ENCODE results near the gene TBX15.

Gene TBX15

GRCh38 chr1:118861216-118861615 is 126.9 kb downstream of the TBX15 start:
- TF ChIP-seq EZH2 (optimal IDR thresholded peaks at IDR 0.05; ENCODE audit: low read depth, low read length) (no peak), EZH2phosphoT487 (IDR thresholded peaks at IDR 0.05; ENCODE audit: low read length) (no peak)
- TF ChIP-seq, protein P1, sequence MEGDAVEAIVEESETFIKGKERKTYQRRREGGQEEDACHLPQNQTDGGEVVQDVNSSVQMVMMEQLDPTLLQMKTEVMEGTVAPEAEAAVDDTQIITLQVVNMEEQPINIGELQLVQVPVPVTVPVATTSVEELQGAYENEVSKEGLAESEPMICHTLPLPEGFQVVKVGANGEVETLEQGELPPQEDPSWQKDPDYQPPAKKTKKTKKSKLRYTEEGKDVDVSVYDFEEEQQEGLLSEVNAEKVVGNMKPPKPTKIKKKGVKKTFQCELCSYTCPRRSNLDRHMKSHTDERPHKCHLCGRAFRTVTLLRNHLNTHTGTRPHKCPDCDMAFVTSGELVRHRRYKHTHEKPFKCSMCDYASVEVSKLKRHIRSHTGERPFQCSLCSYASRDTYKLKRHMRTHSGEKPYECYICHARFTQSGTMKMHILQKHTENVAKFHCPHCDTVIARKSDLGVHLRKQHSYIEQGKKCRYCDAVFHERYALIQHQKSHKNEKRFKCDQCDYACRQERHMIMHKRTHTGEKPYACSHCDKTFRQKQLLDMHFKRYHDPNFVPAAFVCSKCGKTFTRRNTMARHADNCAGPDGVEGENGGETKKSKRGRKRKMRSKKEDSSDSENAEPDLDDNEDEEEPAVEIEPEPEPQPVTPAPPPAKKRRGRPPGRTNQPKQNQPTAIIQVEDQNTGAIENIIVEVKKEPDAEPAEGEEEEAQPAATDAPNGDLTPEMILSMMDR (IDR thresholded peaks at IDR 0.05; ENCODE audit: low read length) = no peak
- H3K79me2 ChIP-seq (ENCODE audit: low read length) = no peaks in the 10 kb centered on the region
- no peak for DNase-seq
- H3K4me2 ChIP-seq (ENCODE audit: low read depth, low read length) = no peak overlapping the region
- no peak overlapping the region for H3K27ac ChIP-seq (ENCODE audit: low read length)
- no peak overlapping the region for H2AFZ ChIP-seq (ENCODE audit: low read length)
- H4K20me1 ChIP-seq (ENCODE audit: insufficient read depth, low read length) = no peaks in the 10 kb centered on the region
- H3K27me3 ChIP-seq (replicated peaks; ENCODE audit: insufficient read depth, low read length) = no peaks in the 10 kb centered on the region
- no peak overlapping the region for H3K4me3 ChIP-seq (ENCODE audit: low read length)
- H3K36me3 ChIP-seq (replicated peaks; ENCODE audit: insufficient read depth, low read length) = no peaks in the 10 kb centered on the region
- no peaks in the 10 kb centered on the region for H3K9me2 ChIP-seq (replicated peaks; ENCODE audit: insufficient read depth, low read length)
- no peaks in the 10 kb centered on the region for H3F3A ChIP-seq (ENCODE audit: insufficient read depth, low read length)
- H3K9me3 ChIP-seq (replicated peaks; ENCODE audit: insufficient read depth, low read length) = no peaks in the 10 kb centered on the region
- H3K4me1 ChIP-seq (ENCODE audit: low read length) = no peaks in the 10 kb centered on the region
- H3K9ac ChIP-seq (ENCODE audit: low read length) = no peak overlapping the region

GRCh38 chr1:118859999-118860398 is 128.1 kb downstream of the TBX15 start:
- H3K79me2 ChIP-seq (ENCODE audit: low read length) = no peaks in the 10 kb centered on the region
- no peaks in the 10 kb centered on the region for H3K9me2 ChIP-seq (replicated peaks; ENCODE audit: insufficient read depth, low read length)
- no peak overlapping the region for H3K9ac ChIP-seq (ENCODE audit: low read length)
- H3K4me3 ChIP-seq (ENCODE audit: low read length) = no peak overlapping the region
- H3K27me3 ChIP-seq (replicated peaks; ENCODE audit: insufficient read depth, low read length) = no peaks in the 10 kb centered on the region
- TF ChIP-seq EZH2phosphoT487 (IDR thresholded peaks at IDR 0.05; ENCODE audit: low read length) = no peak
- no peak for TF ChIP-seq EZH2 (optimal IDR thresholded peaks at IDR 0.05; ENCODE audit: low read depth, low read length)
- TF ChIP-seq, protein P1 (IDR thresholded peaks at IDR 0.05; ENCODE audit: low read length) = no peak
- no peaks in the 10 kb centered on the region for H3K36me3 ChIP-seq (replicated peaks; ENCODE audit: insufficient read depth, low read length)
- DNase-seq = no peak
- H3K27ac ChIP-seq (ENCODE audit: low read length) = no peak overlapping the region
- no peaks in the 10 kb centered on the region for H3K9me3 ChIP-seq (replicated peaks; ENCODE audit: insufficient read depth, low read length)
- H3F3A ChIP-seq (ENCODE audit: insufficient read depth, low read length) = no peaks in the 10 kb centered on the region
- no peaks in the 10 kb centered on the region for H4K20me1 ChIP-seq (ENCODE audit: insufficient read depth, low read length)
- no peaks in the 10 kb centered on the region for H3K4me1 ChIP-seq (ENCODE audit: low read length)
- H3K4me2 ChIP-seq (ENCODE audit: low read depth, low read length) = no peak overlapping the region
- no peak overlapping the region for H2AFZ ChIP-seq (ENCODE audit: low read length)

DNA sequence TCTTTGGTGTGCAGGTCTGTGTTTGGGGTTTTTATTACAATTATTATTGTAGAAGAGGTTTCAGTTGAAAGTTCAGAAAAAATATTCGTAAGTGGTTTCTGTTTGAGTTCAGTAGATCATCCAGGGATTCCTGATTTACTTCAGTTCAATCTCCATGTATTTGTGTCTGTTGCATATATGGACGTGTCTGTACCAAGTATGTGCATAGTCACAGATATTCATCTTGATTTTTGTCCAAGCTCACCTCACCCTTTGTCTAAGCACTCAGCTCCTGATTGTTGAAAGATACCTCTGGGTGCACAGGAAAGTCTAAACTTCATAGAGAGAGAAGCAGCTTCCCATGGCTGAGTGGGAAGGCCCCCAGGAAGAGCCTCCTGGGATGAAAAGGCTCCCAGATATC is 141.7 kb downstream of the TBX15 start:
- DNase-seq = no peak

More for the DNA sequence above, 141.7 kb downstream of the TBX15 start:
- H3K4me2 ChIP-seq (ENCODE audit: low read depth, low read length) = no peak overlapping the region
- no peaks in the 10 kb centered on the region for H4K20me1 ChIP-seq (ENCODE audit: insufficient read depth, low read length)
- H2AFZ ChIP-seq (ENCODE audit: low read length) = no peak overlapping the region
- no peak for TF ChIP-seq EZH2 (optimal IDR thresholded peaks at IDR 0.05; ENCODE audit: low read depth, low read length)
- TF ChIP-seq, protein P1 (IDR thresholded peaks at IDR 0.05; ENCODE audit: low read length) = no peak
- no peaks in the 10 kb centered on the region for H3K79me2 ChIP-seq (ENCODE audit: low read length)
- no peaks in the 10 kb centered on the region for H3K9me3 ChIP-seq (replicated peaks; ENCODE audit: insufficient read depth, low read length)
- H3K9ac ChIP-seq (ENCODE audit: low read length) = no peak overlapping the region
- no peaks in the 10 kb centered on the region for H3K9me2 ChIP-seq (replicated peaks; ENCODE audit: insufficient read depth, low read length)
- H3K4me1 ChIP-seq (ENCODE audit: low read length) = no peaks in the 10 kb centered on the region
- H3K4me3 ChIP-seq (ENCODE audit: low read length) = no peak overlapping the region
- no peak overlapping the region for H3K27ac ChIP-seq (ENCODE audit: low read length)
- no peaks in the 10 kb centered on the region for H3K27me3 ChIP-seq (replicated peaks; ENCODE audit: insufficient read depth, low read length)
- no peaks in the 10 kb centered on the region for H3K36me3 ChIP-seq (replicated peaks; ENCODE audit: insufficient read depth, low read length)
- no peaks in the 10 kb centered on the region for H3F3A ChIP-seq (ENCODE audit: insufficient read depth, low read length)
